WTC11 (cell line): ENCODE data around the gene ACTRT2. TPM values are rescaled to one million over a fixed set of nuclear protein-coding genes. Genes with fewer than 3 reads are reported as not detected.

Source experiments
- ATAC-seq: fragments of 200-7000 bp; cut with Tn5 transposase; 2 replicates; pipeline ENCODE4 v1.10.0; 2021; ENCODE audit warnings: mild to moderate bottlenecking, moderate library complexity
- CTCF ChIA-PET: fragments of 300-600 bp; sonication (Branson Sonifier 250); formaldehyde crosslinking; loops from one replicate; lab custom pipeline; 2021; ENCODE audit warnings: antibody characterized with exemption; lab: Charles Lee
- POLR2A ChIA-PET: fragments of 350-600 bp; sonication (Branson Sonifier 250); formaldehyde crosslinking; loops from one replicate; lab custom pipeline; 2021; ENCODE audit warnings: antibody characterized with exemption; lab: Charles Lee
- DNase-seq: peaks from one replicate; pipeline ENCODE4 v3.0.0; 2021; ENCODE audit warnings: low spot score
- H3K27ac Mint-ChIP-seq: 2 replicates; pipeline ENCODE4 v1.8.0; 2021; ENCODE audit warnings: mixed read lengths
- H3K27me3 Mint-ChIP-seq: 2 replicates; pipeline ENCODE4 v1.8.0; 2021; ENCODE audit warnings: low read depth, mild to moderate bottlenecking, moderate library complexity, mixed read lengths
- H3K36me3 Mint-ChIP-seq: 2 replicates; pipeline ENCODE4 v1.8.0; 2021; ENCODE audit warnings: mixed read lengths
- H3K4me1 Mint-ChIP-seq: 2 replicates; pipeline ENCODE4 v1.8.0; 2022; ENCODE audit warnings: mixed read lengths
- H3K4me3 Mint-ChIP-seq: 2 replicates; pipeline ENCODE4 v1.8.0; 2021; ENCODE audit warnings: mild to moderate bottlenecking, moderate library complexity, mixed read lengths
- H3K9me3 Mint-ChIP-seq: 2 replicates; pipeline ENCODE4 v1.8.0; 2021; ENCODE audit warnings: mixed read lengths
- ATF1 ChIP-seq: sonication (generic); formaldehyde crosslinking; IDR thresholded peaks from 2 replicates; pipeline ENCODE4 v1.8.1; 2023; ENCODE audit warnings: mild to moderate bottlenecking, moderate library complexity, missing genetic modification reagents
- GABPB1 ChIP-seq: sonication (generic); formaldehyde crosslinking; IDR thresholded peaks from 2 replicates; pipeline ENCODE4 v1.8.1; 2023; ENCODE audit warnings: mild to moderate bottlenecking, missing genetic modification reagents
- GTF2I ChIP-seq: fragments of 250-450 bp; sonication (Bioruptor Pico); conservative IDR thresholded peaks from 2 replicates; pipeline ENCODE4 v1.4.0; 2021; ENCODE audit warnings: mild to moderate bottlenecking
- IRF2 ChIP-seq: sonication (generic); formaldehyde crosslinking; IDR thresholded peaks from 2 replicates; pipeline ENCODE4 v1.8.0; 2022; ENCODE audit warnings: low read depth, missing genetic modification reagents, borderline replicate concordance
- JUN ChIP-seq: sonication (generic); formaldehyde crosslinking; IDR thresholded peaks from 2 replicates; pipeline ENCODE4 v1.8.0; 2023; ENCODE audit warnings: mild to moderate bottlenecking, missing genetic modification reagents
- MYBL2 ChIP-seq: sonication (generic); formaldehyde crosslinking; IDR thresholded peaks from 2 replicates; pipeline ENCODE4 v1.8.1; 2023; ENCODE audit warnings: mild to moderate bottlenecking, moderate library complexity, missing genetic modification reagents
- NFE2L1 ChIP-seq: sonication (generic); formaldehyde crosslinking; IDR thresholded peaks from 2 replicates; pipeline ENCODE4 v1.8.1; 2023; ENCODE audit warnings: missing genetic modification reagents
- NFYB ChIP-seq: sonication (generic); formaldehyde crosslinking; conservative IDR thresholded peaks from 2 replicates; pipeline ENCODE4 v1.8.0; 2022; ENCODE audit warnings: low read depth, missing genetic modification reagents
- NR1H2 ChIP-seq: sonication (generic); formaldehyde crosslinking; IDR thresholded peaks from 2 replicates; pipeline ENCODE4 v1.9.0; 2021; ENCODE audit warnings: mild to moderate bottlenecking, moderate library complexity, missing genetic modification reagents
- PRRX2 ChIP-seq: fragments of 250-450 bp; sonication (Bioruptor Pico); IDR thresholded peaks from 2 replicates; pipeline ENCODE4 v1.8.0; 2021; ENCODE audit warnings: mild to moderate bottlenecking
- ZNF138 ChIP-seq: sonication (generic); formaldehyde crosslinking; conservative IDR thresholded peaks from 2 replicates; pipeline ENCODE4 v1.8.1; 2022; ENCODE audit warnings: mild to moderate bottlenecking, moderate library complexity, missing genetic modification reagents
- ZNF219 ChIP-seq: sonication (generic); formaldehyde crosslinking; IDR thresholded peaks from 2 replicates; pipeline ENCODE4 v1.8.0; 2023; ENCODE audit warnings: missing genetic modification reagents, mild to moderate bottlenecking, borderline replicate concordance
- ZNF232 ChIP-seq: sonication (generic); formaldehyde crosslinking; IDR thresholded peaks from 2 replicates; pipeline ENCODE4 v1.8.0; 2022; ENCODE audit warnings: mild to moderate bottlenecking, missing genetic modification reagents
- ZNF263 ChIP-seq: sonication (generic); formaldehyde crosslinking; IDR thresholded peaks from 2 replicates; pipeline ENCODE4 v1.8.1; 2022; ENCODE audit warnings: low read depth, mild to moderate bottlenecking, moderate library complexity, missing genetic modification reagents
- total RNA-seq: library from RNA; stranded (reverse); gene quantifications from 3 replicates; pipeline ENCODE4 v1.2.3, GENCODE V29; 2021
- TF ChIP-seq, protein P1 (sequence below): sonication (generic); formaldehyde crosslinking; IDR thresholded peaks from 2 replicates; pipeline ENCODE4 v1.8.0; 2023; ENCODE audit warnings: missing genetic modification reagents, mild to moderate bottlenecking, borderline replicate concordance
- TF ChIP-seq, protein P2 (sequence below): sonication (generic); formaldehyde crosslinking; IDR thresholded peaks from 2 replicates; pipeline ENCODE4 v1.8.1; 2023; ENCODE audit warnings: mild to moderate bottlenecking, missing genetic modification reagents, moderate library complexity
- TF ChIP-seq, protein P3 (sequence below): sonication (generic); formaldehyde crosslinking; IDR thresholded peaks from 2 replicates; pipeline ENCODE4 v1.8.0; 2022; ENCODE audit warnings: mild to moderate bottlenecking, missing genetic modification reagents
- TF ChIP-seq, protein P4 (sequence below): sonication (generic); formaldehyde crosslinking; IDR thresholded peaks from 2 replicates; pipeline ENCODE4 v1.8.1; 2023; ENCODE audit warnings: mild to moderate bottlenecking, missing genetic modification reagents, moderate library complexity
- TF ChIP-seq, protein P5 (sequence below): sonication (generic); formaldehyde crosslinking; IDR thresholded peaks from 2 replicates; pipeline ENCODE4 v1.8.0; 2022; ENCODE audit warnings: missing genetic modification reagents
- TF ChIP-seq, protein P6 (sequence below): fragments of 250-450 bp; sonication (Bioruptor Pico); IDR thresholded peaks from 2 replicates; pipeline ENCODE4 v2.1.2; 2022; ENCODE audit warnings: mild to moderate bottlenecking, moderate library complexity
- TF ChIP-seq, protein P7 (sequence below): sonication (generic); formaldehyde crosslinking; conservative IDR thresholded peaks from 2 replicates; pipeline ENCODE4 v1.8.1; 2023; ENCODE audit warnings: mild to moderate bottlenecking, low read depth, missing genetic modification reagents, moderate library complexity

Gene ACTRT2
- total RNA-seq, 1 experiment from 2014 or later = not detected

DNA sequence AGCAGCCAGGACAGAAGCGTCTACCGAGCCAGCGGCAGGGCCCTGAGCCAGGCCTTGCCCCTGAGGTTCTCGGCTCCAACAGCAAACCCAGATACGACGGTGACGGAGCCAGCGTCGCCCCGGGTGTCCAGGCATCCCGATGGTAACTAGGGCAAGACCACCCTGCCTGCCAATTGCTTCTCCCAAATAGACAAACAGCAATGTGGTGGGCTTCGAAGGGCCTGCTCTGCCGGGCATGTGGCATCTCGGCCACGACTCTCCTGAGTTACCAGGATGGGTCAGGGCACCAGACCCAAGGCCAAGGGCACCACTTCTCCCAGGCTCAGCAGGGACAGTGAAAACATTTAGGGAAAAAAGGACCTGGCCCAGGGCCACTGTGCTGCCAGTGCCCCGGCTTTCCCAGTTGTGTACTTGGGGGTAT is 3.2 kb upstream of the ACTRT2 start:
- ATAC-seq (no peak), DNase-seq (no peak)
- Mint-ChIP-seq H3K27me3 (peaks cover 14% of the 10 kb centered on the region), H3K36me3 (peaks cover 6% of the 10 kb centered on the region; the same call in 1 of the 2 replicates), H3K9me3 (peaks cover 6% of the 10 kb centered on the region; the same call in 1 of the 2 replicates), H3K27ac (no peak overlapping the region), H3K4me3 (no peak overlapping the region), H3K4me1 (peaks cover 20% of the 10 kb centered on the region)
- ChIA-PET POLR2A (no interaction called here), CTCF (no interaction called here)
- TF ChIP-seq, protein P1, sequence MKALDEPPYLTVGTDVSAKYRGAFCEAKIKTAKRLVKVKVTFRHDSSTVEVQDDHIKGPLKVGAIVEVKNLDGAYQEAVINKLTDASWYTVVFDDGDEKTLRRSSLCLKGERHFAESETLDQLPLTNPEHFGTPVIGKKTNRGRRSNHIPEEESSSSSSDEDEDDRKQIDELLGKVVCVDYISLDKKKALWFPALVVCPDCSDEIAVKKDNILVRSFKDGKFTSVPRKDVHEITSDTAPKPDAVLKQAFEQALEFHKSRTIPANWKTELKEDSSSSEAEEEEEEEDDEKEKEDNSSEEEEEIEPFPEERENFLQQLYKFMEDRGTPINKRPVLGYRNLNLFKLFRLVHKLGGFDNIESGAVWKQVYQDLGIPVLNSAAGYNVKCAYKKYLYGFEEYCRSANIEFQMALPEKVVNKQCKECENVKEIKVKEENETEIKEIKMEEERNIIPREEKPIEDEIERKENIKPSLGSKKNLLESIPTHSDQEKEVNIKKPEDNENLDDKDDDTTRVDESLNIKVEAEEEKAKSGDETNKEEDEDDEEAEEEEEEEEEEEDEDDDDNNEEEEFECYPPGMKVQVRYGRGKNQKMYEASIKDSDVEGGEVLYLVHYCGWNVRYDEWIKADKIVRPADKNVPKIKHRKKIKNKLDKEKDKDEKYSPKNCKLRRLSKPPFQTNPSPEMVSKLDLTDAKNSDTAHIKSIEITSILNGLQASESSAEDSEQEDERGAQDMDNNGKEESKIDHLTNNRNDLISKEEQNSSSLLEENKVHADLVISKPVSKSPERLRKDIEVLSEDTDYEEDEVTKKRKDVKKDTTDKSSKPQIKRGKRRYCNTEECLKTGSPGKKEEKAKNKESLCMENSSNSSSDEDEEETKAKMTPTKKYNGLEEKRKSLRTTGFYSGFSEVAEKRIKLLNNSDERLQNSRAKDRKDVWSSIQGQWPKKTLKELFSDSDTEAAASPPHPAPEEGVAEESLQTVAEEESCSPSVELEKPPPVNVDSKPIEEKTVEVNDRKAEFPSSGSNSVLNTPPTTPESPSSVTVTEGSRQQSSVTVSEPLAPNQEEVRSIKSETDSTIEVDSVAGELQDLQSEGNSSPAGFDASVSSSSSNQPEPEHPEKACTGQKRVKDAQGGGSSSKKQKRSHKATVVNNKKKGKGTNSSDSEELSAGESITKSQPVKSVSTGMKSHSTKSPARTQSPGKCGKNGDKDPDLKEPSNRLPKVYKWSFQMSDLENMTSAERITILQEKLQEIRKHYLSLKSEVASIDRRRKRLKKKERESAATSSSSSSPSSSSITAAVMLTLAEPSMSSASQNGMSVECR (CRISPR knock-in tag) = no peak
- TF ChIP-seq GABPB1 (CRISPR knock-in tag) (no peak), PRRX2 (CRISPR knock-in tag) (no peak), ZNF263 (CRISPR knock-in tag) (no peak), ZNF219 (CRISPR knock-in tag) (no peak), ZNF138 (CRISPR knock-in tag) (no peak)
- TF ChIP-seq, protein P2, sequence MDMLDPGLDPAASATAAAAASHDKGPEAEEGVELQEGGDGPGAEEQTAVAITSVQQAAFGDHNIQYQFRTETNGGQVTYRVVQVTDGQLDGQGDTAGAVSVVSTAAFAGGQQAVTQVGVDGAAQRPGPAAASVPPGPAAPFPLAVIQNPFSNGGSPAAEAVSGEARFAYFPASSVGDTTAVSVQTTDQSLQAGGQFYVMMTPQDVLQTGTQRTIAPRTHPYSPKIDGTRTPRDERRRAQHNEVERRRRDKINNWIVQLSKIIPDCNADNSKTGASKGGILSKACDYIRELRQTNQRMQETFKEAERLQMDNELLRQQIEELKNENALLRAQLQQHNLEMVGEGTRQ (CRISPR knock-in tag) = no peak
- TF ChIP-seq, protein P3, sequence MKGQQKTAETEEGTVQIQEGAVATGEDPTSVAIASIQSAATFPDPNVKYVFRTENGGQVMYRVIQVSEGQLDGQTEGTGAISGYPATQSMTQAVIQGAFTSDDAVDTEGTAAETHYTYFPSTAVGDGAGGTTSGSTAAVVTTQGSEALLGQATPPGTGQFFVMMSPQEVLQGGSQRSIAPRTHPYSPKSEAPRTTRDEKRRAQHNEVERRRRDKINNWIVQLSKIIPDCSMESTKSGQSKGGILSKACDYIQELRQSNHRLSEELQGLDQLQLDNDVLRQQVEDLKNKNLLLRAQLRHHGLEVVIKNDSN = no peak
- TF ChIP-seq, protein P4, sequence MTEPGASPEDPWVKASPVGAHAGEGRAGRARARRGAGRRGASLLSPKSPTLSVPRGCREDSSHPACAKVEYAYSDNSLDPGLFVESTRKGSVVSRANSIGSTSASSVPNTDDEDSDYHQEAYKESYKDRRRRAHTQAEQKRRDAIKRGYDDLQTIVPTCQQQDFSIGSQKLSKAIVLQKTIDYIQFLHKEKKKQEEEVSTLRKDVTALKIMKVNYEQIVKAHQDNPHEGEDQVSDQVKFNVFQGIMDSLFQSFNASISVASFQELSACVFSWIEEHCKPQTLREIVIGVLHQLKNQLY (CRISPR knock-in tag) = no peak
- TF ChIP-seq, protein P5, sequence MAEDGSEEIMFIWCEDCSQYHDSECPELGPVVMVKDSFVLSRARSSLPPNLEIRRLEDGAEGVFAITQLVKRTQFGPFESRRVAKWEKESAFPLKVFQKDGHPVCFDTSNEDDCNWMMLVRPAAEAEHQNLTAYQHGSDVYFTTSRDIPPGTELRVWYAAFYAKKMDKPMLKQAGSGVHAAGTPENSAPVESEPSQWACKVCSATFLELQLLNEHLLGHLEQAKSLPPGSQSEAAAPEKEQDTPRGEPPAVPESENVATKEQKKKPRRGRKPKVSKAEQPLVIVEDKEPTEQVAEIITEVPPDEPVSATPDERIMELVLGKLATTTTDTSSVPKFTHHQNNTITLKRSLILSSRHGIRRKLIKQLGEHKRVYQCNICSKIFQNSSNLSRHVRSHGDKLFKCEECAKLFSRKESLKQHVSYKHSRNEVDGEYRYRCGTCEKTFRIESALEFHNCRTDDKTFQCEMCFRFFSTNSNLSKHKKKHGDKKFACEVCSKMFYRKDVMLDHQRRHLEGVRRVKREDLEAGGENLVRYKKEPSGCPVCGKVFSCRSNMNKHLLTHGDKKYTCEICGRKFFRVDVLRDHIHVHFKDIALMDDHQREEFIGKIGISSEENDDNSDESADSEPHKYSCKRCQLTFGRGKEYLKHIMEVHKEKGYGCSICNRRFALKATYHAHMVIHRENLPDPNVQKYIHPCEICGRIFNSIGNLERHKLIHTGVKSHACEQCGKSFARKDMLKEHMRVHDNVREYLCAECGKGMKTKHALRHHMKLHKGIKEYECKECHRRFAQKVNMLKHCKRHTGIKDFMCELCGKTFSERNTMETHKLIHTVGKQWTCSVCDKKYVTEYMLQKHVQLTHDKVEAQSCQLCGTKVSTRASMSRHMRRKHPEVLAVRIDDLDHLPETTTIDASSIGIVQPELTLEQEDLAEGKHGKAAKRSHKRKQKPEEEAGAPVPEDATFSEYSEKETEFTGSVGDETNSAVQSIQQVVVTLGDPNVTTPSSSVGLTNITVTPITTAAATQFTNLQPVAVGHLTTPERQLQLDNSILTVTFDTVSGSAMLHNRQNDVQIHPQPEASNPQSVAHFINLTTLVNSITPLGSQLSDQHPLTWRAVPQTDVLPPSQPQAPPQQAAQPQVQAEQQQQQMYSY (CRISPR knock-in tag) = no peak

DNA sequence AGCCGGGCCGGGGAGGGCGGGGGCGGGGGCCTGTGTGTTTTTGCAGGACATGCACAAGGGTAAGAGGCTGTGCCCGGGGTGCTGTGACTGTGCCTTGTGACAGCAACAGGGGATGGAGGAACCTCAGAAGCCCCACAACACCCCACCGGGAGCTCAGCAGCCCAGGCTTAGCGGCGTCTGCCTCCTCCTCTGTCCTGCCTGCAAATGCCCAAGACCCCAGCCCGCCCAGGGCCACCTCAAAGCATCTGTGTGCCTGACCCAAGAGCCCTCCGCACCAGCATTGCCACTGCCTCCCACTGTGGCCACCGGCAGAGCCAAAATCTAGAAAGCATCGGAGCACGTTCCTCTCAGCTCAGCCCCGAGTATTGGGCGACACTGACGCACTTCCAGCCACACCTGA is 2.7 kb upstream of the ACTRT2 start:
- no peak overlapping the region for H3K27ac Mint-ChIP-seq
- H3K4me3 Mint-ChIP-seq = no peak overlapping the region
- H3K9me3 Mint-ChIP-seq = peaks cover 11% of the 10 kb centered on the region; the same call in 1 of the 2 replicates
- ATAC-seq = no peak
- ChIA-PET CTCF (no interaction called here), POLR2A (no interaction called here)
- H3K36me3 Mint-ChIP-seq = peaks cover 6% of the 10 kb centered on the region; the same call in 1 of the 2 replicates
- H3K4me1 Mint-ChIP-seq = peaks cover 15% of the 10 kb centered on the region; the same call in 1 of the 2 replicates
- no peak for DNase-seq
- TF ChIP-seq NFYB (no peak), NFE2L1 (CRISPR knock-in tag) (no peak), JUN (CRISPR knock-in tag) (no peak), IRF2 (CRISPR knock-in tag) (no peak), NR1H2 (no peak), GTF2I (no peak), ZNF232 (no peak), ATF1 (CRISPR knock-in tag) (no peak), MYBL2 (CRISPR knock-in tag) (no peak)
- TF ChIP-seq, protein P6, sequence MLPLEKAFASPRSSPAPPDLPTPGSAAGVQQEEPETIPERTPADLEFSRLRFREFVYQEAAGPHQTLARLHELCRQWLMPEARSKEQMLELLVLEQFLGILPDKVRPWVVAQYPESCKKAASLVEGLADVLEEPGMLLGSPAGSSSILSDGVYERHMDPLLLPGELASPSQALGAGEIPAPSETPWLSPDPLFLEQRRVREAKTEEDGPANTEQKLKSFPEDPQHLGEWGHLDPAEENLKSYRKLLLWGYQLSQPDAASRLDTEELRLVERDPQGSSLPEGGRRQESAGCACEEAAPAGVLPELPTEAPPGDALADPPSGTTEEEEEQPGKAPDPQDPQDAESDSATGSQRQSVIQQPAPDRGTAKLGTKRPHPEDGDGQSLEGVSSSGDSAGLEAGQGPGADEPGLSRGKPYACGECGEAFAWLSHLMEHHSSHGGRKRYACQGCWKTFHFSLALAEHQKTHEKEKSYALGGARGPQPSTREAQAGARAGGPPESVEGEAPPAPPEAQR = no peak
- TF ChIP-seq, protein P7, sequence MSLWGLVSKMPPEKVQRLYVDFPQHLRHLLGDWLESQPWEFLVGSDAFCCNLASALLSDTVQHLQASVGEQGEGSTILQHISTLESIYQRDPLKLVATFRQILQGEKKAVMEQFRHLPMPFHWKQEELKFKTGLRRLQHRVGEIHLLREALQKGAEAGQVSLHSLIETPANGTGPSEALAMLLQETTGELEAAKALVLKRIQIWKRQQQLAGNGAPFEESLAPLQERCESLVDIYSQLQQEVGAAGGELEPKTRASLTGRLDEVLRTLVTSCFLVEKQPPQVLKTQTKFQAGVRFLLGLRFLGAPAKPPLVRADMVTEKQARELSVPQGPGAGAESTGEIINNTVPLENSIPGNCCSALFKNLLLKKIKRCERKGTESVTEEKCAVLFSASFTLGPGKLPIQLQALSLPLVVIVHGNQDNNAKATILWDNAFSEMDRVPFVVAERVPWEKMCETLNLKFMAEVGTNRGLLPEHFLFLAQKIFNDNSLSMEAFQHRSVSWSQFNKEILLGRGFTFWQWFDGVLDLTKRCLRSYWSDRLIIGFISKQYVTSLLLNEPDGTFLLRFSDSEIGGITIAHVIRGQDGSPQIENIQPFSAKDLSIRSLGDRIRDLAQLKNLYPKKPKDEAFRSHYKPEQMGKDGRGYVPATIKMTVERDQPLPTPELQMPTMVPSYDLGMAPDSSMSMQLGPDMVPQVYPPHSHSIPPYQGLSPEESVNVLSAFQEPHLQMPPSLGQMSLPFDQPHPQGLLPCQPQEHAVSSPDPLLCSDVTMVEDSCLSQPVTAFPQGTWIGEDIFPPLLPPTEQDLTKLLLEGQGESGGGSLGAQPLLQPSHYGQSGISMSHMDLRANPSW = no peak
- H3K27me3 Mint-ChIP-seq = peaks cover 9% of the 10 kb centered on the region
